HG02588 (cell line): ENCODE data around the gene PLAC1.

Experiments
- ATAC-seq: cut with Tn5 transposase; IDR thresholded peaks from one replicate; pipeline ENCODE4 v1.9.1; 2021; ENCODE audit warnings: mild to moderate bottlenecking, moderate library complexity; ENCODE audit not compliant: unreplicated experiment

PLAC1 gene

GRCh38 chrX:134658002-134658759, at the start of gene PLAC1:
TSS of gene PLAC1 (minus strand) at chrX:134658471. CDS start at chrX:134566682, 91,789 bp downstream.
- ATAC-seq, result no peak

DNA sequence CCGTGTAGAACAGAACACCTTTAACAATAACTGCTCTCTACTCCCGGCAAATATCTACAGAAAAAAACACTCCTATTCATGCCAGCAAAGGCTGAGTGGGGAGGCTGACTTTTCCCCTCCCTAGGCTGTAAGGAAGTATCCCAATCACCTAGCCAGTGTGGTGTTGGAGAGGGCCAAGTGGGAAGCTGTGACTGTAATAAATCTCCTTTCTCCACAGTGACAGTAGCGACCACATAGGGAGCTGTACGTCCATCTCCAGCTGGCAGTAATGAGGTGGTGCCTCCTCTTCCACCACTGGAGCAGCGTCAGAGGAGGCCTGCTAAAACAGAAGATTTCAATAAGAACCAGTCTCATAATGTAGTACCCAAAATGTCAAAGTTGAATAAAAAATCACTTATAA, 47.9 kb upstream of the PLAC1 start:
- no peak for ATAC-seq

GRCh38 chrX:134695999-134696398, 37.7 kb upstream of the PLAC1 start:
- no peak for ATAC-seq

DNA sequence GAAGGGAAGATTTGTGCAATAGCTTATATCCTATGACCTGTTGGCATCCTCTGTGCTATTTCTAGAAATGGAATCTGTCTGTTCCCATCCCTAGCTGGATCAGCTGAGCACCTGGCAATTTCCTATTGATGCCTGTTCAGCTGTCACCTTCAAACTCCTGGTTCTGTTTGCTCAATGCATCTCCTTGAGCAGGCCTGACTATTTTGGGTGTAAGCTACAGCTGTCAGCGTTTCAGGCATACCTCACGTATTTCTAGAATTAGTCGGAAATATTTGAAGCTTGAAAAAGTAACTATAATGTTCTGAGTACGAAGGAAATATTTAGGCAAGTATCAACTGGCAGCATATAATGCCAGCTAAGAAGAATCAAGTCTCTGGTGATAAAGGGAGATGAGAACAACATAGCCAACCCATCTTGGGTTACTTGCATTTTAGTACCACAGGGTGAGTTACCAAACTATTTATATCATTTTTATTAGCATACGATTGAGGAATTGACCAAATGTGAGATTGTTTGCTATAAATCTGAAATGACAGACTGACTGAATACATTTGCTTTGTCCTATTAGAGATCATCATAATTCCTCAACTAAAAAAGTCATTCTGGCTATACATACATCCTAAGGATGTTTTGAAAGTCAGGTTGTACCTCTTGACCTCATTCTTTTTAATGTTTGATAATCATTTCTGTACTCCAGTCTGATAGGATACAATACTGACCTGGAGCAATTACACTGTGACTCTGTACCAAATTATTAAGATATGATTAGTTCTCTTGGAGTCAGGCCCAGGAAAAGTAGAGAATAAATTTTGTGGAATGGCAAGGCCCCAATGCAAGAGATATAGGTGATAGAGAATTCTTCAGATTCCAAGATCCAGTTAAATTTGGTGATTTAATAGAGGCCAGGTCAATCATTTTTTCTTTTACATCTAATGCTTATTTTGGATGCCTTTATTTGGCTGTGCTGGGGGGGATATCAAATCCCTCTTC, 36.4 kb upstream of the PLAC1 start:
- no peak for ATAC-seq

DNA sequence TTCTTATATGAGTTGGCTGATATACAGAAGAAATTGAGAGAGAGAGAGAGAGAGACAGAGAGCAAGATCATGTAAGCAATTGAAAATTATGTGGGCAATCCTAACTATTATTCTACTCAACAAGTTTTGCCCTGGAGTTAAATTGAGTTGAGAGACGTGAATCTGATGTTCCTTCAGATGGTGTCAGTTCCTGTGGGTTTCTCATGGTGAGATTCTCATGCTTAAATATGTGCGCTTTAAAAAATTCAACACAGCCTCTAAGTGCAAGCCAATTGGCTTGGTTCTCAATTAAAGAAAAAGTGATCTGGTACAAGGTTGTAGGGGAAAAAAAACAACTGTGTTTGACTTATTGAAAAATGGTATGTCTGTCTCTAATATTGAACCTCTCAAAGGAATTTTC, 35.4 kb upstream of the PLAC1 start:
- ATAC-seq, result no peak

GRCh38 chrX:134692990-134693389, 34.7 kb upstream of the PLAC1 start:
- no peak for ATAC-seq

- no peak for ATAC-seq
Observed at GRCh38 chrX:134692233-134692632, 34.0 kb upstream of the PLAC1 start.

DNA sequence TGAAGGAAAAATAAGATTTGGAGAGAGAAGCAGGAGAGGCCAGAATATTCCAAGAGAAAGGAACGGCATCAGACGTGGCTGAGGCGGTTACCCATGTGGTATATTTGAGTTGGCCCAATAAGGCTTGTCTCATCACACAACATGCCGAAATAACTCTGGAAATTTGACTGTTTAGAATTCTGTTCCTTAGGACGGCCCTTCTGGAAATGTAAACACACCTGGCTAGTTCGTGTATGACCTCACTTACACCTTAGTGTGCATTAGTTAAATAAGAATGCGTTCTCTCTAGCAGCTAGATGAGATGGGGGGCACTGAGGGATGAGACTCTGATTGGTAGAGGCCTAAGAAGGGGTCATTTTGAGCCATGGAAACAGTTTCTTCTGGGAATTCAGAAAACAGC, 33.2 kb upstream of the PLAC1 start:
- ATAC-seq, result no peak

DNA sequence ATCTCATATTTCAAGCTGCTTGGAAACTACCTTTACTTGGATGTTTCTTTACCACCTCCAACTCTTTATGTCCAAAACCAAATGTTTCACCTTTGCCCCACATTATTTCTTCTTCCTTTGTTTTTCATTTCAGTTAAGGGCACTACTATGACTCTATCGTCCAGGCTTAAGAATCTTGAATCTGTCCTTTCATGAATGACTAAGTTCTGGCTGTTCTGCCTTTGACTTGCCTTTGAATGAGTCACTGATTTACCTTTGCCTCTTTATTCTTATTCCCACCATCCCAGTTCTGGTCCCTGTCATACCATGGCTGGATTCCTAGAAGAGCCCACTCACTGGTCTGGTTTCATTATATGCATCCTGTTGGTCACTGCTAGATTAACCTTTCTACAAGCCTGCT, 30.6 kb upstream of the PLAC1 start:
- ATAC-seq, result no peak

DNA sequence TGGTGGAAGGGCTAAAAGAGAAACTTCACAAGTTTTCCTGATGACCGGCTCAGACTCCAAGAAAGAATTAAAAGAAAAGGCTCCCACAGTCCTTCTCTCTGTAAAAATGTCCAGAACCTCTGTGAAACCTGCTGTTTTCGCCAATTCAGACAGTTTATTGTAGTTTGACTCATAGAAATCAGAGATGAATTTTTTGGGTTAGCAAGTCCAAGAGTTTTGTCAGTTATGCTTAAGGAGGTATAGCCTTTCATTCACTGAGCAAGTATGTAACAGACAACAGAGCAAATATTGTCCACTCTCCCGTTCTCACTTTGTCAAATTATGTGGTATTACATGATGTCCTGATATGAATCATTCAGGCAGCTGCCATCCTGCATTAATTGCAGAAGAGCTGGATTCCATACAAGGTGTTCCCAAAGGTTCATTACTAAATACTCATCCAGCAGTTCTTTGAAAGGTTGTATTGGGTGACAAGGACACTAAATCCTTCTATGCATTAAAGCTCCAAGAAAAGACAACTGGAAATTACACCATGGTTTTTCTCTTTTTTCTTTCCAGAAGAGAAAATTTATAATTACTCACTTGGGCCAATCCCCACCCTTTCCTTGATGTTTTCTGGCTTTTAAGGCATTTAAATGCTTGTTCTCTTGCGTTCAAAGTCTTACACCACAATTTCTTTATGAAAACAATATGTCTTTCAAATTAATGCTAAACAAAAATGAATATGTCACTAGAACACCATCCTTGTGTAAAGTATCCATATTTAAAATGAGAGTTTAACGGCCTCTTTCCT, 30.0 kb upstream of the PLAC1 start:
- no peak for ATAC-seq

- no peak for ATAC-seq
Observed at GRCh38 chrX:134685668-134686067, 27.4 kb upstream of the PLAC1 start.

- ATAC-seq, result no peak
Observed at GRCh38 chrX:134684956-134685355, 26.7 kb upstream of the PLAC1 start.

- ATAC-seq, result no peak
Observed at GRCh38 chrX:134683351-134684005, 25.2 kb upstream of the PLAC1 start.

DNA sequence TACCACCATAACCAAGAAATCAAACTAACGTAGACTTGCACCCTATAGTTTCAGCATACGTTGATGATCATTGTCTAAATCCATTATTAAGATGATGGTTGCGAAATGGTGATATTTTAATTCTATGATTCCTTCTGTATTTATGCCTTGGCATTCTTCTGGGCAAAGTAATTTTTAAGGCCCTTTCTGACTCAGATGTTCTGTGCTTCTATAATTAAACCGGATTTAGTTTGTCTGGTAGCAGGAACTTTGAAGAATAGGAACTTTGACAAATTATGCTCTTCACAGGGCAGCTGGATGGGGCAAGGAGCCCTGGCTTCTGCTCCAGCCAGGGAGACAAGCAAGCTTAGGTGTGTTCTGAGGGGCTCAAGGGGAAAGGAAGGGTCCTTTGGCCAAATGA, 23.8 kb upstream of the PLAC1 start:
- ATAC-seq, result no peak

- no peak for ATAC-seq
Observed at GRCh38 chrX:134679644-134680043, 21.4 kb upstream of the PLAC1 start.

DNA sequence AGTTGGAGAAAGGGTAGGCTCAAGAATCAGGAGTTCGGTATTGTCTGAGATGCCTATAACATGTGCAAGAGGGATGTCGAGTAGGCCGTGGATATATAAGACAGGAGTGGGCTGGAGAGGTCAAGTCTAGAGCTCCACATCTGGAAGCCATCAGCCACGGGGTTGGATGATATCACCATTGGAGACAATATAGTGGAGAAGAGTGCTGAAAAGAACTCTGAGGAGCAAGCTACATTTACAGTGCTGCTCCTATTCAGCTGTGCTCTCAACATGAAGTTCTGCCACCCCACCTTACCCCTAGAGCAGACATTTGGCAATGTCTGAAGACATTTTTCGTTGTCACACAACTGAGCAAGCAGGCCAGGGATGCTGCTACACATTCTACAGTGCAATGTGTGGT, 20.9 kb upstream of the PLAC1 start:
- no peak for ATAC-seq

GRCh38 chrX:134677332-134677731, 19.1 kb upstream of the PLAC1 start:
- no peak for ATAC-seq

DNA sequence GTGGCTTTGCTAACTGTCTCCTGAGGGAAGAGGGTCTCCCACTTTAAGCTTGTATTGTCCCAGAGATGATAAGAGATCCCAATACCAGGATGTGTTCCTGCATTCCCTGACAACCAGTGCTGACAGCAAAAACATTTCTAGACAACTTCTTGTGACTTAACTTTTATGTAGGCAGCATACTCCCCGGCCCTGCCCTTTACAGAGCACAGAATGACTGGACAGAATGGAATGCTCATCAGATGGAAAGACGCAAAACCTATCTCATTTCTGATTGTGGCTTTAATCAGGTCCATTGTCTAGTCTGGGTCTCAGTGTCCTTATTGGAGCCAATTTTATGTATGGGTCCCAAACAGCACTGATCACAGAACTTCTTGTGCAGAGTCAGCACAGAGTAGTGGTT, 18.2 kb upstream of the PLAC1 start:
- ATAC-seq, result no peak

GRCh38 chrX:134673123-134673522, 14.9 kb upstream of the PLAC1 start:
- no peak for ATAC-seq

- ATAC-seq, result no peak
Observed at GRCh38 chrX:134672101-134672500, 13.8 kb upstream of the PLAC1 start.

DNA sequence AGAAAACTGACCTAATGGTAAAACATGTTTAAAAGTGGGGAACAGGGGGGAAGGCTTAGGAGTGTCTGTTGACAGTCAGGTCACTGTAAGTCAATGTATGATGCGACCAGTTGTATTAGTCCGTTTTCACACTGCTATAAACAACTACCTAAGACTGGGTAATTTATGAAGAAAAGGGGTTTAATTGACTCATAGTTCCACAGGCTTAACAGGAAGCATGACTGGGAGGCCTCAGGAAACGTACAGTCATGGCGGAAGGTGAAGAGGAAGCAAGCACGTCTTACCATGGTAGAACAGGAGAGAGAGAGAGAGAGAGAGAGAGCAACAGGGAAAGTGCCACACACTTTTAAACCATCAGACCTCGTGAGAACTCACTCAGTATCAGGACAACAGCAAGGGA, 13.0 kb upstream of the PLAC1 start:
- ATAC-seq, result no peak
